Activated CD8-positive, alpha-beta T cell treated with anti-CD3 and anti-CD28 coated beads, Interleukin-2, amount 10 ng/mL, durations not matched to agents 7 days and 5 days (primary cell): ENCODE results near the gene CC2D2A. TPM values are rescaled to one million over a fixed set of nuclear protein-coding genes. Genes with fewer than 3 reads are reported as not detected.
A peak's percentile ranks its signal among the peaks of the same experiment; 100 is the strongest.

Experiments used
- ATAC-seq: fragments of 150-1000 bp; cut with Tn5 transposase; one replicate; pipeline ENCODE4 v1.10.0; 2021; ENCODE audit warnings: moderate library complexity
- CTCF ChIA-PET: fragments of 350-600 bp; sonication (Branson Sonifier 250); formaldehyde crosslinking; loops from one replicate; lab custom pipeline; 2021; ENCODE audit warnings: antibody characterized with exemption; lab: Charles Lee
- POLR2A ChIA-PET: fragments of 350-600 bp; sonication (Branson Sonifier 250); formaldehyde crosslinking; loops from one replicate; lab custom pipeline; 2021; ENCODE audit warnings: antibody characterized with exemption; lab: Charles Lee
- DNase-seq: peaks from one replicate; pipeline ENCODE4 v3.0.0-alpha.2; 2020
- H3K27ac Mint-ChIP-seq: one replicate; pipeline ENCODE4 v1.8.0; 2021; ENCODE audit warnings: mild to moderate bottlenecking, mixed read lengths
- H3K27me3 Mint-ChIP-seq: one replicate; pipeline ENCODE4 v1.8.0; 2021; ENCODE audit warnings: low read depth, mixed read lengths
- H3K36me3 Mint-ChIP-seq: one replicate; pipeline ENCODE4 v1.8.0; 2021; ENCODE audit warnings: low read depth, mixed read lengths
- H3K4me1 Mint-ChIP-seq: one replicate; pipeline ENCODE4 v1.8.0; 2021; ENCODE audit warnings: low read depth, mixed read lengths
- H3K4me3 Mint-ChIP-seq: one replicate; pipeline ENCODE4 v1.8.0; 2021; ENCODE audit warnings: mild to moderate bottlenecking, mixed read lengths
- H3K9me3 Mint-ChIP-seq: one replicate; pipeline ENCODE4 v1.8.0; 2022; ENCODE audit warnings: mixed read lengths; ENCODE audit not compliant: insufficient read depth
- total RNA-seq, 2 experiments: library from RNA; stranded (reverse); gene quantifications; one replicate each; pipeline ENCODE4 v1.2.3, GENCODE V29; 2021

The CC2D2A gene
- total RNA-seq, 2 experiments from 2014 or later, result not detected

DNA sequence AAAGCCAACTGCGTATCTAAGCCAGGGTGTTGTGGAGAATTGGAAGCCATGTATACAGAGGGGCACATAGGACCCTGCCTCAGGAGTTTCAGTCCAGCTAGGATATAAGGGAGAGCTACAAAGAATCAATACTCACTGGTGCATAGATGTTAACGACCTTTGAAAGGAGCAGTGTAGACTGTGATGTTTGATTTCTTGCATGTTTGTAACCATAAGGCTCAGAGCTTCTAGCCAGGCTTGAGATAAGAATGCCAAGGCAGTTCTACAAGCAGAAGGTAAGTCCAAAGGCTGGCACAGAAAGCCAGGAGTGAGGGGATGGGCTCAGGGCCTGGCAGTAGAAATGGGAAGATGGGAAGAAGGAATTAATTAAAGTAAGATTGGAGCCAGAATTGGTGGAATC is 75.7 kb downstream of the CC2D2A start:
- ChIA-PET POLR2A (no interaction called here), CTCF (interaction anchor here (1.4 to 1.6 kb wide), 2 partner anchors 30 to 104 kb away, joined by 4 read pairs; no protein-coding TSS in a partner anchor)
- H3K27ac Mint-ChIP-seq, result no peak overlapping the region
- peaks cover 3% of the 10 kb centered on the region for H3K36me3 Mint-ChIP-seq
- no peaks in the 10 kb centered on the region for H3K27me3 Mint-ChIP-seq
- H3K4me3 Mint-ChIP-seq, result no peak overlapping the region
- H3K9me3 Mint-ChIP-seq, result no peaks in the 10 kb centered on the region
- no peak for ATAC-seq
- no peak for DNase-seq
- peaks cover 14% of the 10 kb centered on the region for H3K4me1 Mint-ChIP-seq

DNA sequence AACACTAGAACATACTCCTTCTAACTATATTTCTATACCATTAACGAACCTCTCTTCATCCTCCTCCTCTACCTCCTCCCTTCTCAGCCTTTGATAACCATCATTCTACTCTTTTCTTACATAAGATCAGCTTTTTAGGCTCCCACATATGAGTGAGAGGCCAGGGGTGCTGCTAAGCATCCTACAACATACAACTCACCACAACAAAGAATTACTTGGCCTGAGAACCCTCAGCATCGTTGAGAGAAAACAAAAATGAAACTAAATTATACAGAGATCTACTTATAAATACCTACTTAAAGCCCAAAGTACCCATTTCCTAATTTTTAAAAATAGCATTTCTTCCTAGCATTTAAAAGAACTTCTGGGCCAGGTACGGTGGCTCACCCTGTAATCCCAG is 77.7 kb downstream of the CC2D2A start:
- ATAC-seq (peak; percentile 90), DNase-seq (peak; percentile 59)
- Mint-ChIP-seq H3K9me3 (no peaks in the 10 kb centered on the region), H3K36me3 (peaks cover 3% of the 10 kb centered on the region), H3K27me3 (no peaks in the 10 kb centered on the region), H3K4me1 (peaks cover 14% of the 10 kb centered on the region), H3K27ac (peak overlapping the region; percentile 0), H3K4me3 (peak overlapping the region; percentile 27)
- ChIA-PET POLR2A (no interaction called here), CTCF (no interaction called here)

DNA sequence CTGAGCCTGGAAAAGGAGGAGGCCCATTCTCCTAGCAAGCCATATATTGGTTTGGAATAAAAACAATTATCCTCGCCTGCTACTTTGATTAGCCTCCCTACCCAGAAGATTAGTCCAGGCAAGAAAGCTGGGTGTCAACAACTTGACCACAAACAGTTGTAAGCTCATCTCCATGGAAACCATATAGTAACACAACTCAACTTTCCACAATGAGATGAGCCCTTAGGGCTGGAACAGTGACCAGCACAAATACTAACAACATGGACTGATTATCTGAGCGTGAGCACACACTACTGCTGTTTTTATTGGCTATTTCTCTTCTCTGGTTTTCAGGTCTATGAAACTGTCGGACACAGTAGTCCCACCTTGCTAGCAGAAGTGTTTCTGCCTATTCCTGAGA is 80.8 kb downstream of the CC2D2A start:
- peaks cover 3% of the 10 kb centered on the region for H3K36me3 Mint-ChIP-seq
- DNase-seq (no peak), ATAC-seq (no peak)
- no peaks in the 10 kb centered on the region for H3K9me3 Mint-ChIP-seq
- H3K4me3 Mint-ChIP-seq, result no peak overlapping the region
- ChIA-PET POLR2A (no interaction called here), CTCF (interaction anchor here (1.5 kb wide), 1 partner anchor 332 kb away, joined by 3 read pairs; no protein-coding TSS in a partner anchor)
- peaks cover 22% of the 10 kb centered on the region for H3K4me1 Mint-ChIP-seq
- H3K27ac Mint-ChIP-seq, result no peak overlapping the region
- no peaks in the 10 kb centered on the region for H3K27me3 Mint-ChIP-seq

DNA sequence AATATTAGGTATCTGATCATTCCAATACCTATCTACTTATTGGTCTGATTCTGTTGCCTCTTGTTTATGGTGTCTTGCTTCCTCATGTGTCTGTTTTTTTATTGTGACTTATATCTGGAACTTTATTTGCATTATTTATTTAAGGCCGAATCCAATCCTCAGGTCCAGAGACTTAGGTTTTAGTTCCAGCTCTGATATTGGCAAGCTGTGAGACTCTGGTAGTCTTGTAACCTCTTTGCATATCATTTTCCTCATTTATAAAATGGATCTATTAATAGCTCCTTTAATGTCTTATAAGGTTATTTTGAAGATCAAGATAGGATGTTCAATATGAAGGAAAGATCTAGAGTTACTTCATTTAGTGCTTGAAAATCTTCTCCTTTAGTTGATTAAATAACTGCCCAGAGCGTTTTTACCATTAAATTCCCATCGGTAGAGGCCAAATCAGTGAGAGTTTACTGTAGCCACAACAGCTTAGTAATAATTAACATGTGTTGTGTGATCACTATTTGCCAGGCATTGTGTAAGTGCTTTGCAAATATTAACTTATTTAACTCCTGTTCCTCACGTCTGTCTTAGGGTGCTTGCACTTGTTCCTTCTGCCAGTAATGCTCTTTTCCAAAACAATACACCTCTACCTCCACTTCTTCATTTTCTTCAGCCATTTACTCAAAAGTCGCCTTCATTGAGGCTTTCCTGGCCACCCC is 82.2 kb downstream of the CC2D2A start:
- no peaks in the 10 kb centered on the region for H3K9me3 Mint-ChIP-seq
- H3K4me1 Mint-ChIP-seq, result peaks cover 17% of the 10 kb centered on the region
- H3K36me3 Mint-ChIP-seq, result no peaks in the 10 kb centered on the region
- ATAC-seq, result no peak
- no peaks in the 10 kb centered on the region for H3K27me3 Mint-ChIP-seq
- ChIA-PET CTCF (no interaction called here), POLR2A (no interaction called here)
- no peak for DNase-seq
- no peak overlapping the region for H3K27ac Mint-ChIP-seq
- H3K4me3 Mint-ChIP-seq, result no peak overlapping the region

DNA sequence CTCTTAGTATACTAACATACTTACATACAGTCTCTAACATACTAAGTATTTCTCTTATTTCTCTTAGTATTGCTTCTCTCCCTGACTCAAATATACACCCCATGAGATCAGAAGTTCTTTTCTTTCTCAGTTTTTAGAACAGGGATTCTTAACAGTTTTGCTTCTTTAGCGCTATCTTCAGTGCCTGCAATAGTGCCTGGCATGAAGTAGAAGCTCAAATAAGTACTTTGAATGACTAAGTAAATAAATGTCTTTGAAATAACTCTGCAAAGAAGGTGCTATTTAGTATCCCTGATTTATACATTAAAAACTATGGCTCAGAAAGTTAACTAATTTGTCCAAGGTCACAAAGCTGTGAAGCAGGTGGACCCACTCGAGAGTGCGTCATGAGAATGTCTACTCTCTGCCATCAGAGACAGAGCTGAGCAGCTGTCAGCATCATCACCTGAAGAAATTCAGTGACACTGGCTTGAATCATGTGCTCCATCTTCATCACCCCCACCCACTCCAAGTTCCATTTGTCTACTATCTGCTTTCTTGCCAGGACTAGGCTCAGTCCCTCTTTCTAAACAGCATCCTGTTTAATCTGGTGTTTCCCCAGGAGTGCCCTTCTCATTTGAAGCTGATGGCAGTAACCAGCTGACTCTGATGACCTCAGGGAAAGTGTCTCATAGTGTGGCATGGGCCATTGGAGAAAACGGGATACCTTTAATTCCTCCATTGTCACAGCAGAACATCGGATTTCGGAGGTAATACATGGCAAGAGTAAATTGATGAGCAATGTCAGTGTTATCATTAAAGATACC is 83.1 kb downstream of the CC2D2A start:
- CTCF ChIA-PET, result no interaction called here
- Mint-ChIP-seq H3K27ac (no peak overlapping the region), H3K36me3 (no peaks in the 10 kb centered on the region), H3K27me3 (no peaks in the 10 kb centered on the region), H3K4me1 (peaks cover 12% of the 10 kb centered on the region), H3K9me3 (no peaks in the 10 kb centered on the region), H3K4me3 (no peak overlapping the region)
- POLR2A ChIA-PET, result no interaction called here
- ATAC-seq (no peak), DNase-seq (no peak)

DNA sequence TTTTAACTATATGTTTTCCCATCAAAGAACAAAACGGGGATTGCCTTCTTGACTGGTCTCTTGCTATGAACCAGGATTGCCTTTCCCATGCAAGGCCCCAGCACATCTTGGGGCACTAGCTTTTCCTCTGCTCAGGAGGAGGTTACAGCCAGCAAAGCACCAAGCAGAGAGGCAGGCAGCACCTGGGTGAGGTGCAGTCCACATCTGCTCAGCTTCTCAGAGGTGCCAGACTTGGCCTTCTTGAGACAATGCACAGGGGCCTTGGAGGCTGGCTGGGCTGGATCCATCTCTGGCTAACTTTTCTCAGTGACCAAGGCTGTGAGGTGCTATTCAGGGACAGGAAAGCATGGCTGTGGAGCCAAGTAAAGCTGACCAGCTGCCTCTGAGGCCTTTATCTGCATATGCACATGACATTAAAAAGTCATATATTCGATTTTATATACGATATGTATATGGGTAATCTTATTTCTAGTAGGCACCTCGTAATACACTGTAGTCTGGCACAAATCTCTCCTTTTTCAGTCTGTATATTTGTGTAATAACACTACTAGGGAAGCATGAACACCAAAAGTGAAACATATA is 86.9 kb downstream of the CC2D2A start:
- Mint-ChIP-seq H3K36me3 (no peaks in the 10 kb centered on the region), H3K4me3 (no peak overlapping the region)

DNA sequence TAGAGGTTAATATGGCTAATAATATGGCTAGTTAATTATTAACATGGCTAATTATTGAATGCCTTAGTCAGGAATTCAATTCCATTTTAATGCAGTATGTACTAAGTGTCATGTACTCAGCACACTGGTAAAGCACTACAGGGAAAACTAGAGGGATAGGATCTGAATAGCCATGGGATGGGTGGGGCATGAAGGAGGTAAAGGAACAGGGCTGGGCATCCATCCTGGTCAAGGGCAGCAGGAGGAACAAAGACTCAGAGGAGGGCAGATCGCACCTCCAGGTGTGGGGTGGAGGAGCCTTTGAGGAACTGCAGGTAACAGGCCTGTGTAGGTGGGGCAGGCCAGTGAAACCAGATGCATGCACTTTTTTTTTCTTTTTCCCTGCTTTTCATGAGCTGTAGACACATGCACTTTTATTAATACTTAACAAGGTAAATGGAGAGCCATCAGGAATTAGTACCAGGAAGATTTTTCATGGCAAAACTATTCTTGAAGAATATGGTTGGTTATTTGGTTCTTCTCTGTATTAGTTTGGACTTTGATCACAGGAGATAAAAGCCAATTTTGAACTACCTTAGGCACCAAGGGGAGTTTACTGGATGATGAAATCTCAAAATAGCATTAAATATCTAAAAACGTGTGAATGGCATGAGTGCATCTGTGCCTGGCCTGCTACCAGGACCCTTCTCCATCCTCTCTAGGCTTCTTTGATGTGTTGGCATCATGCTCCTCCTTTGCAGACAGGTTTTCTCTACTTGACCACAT is 88.3 kb downstream of the CC2D2A start:
- ChIA-PET POLR2A (no interaction called here), CTCF (no interaction called here)
- ATAC-seq (no peak), DNase-seq (no peak)
- Mint-ChIP-seq H3K27ac (no peak overlapping the region), H3K36me3 (no peaks in the 10 kb centered on the region), H3K9me3 (no peaks in the 10 kb centered on the region), H3K4me3 (no peak overlapping the region), H3K27me3 (no peaks in the 10 kb centered on the region), H3K4me1 (peaks cover 8% of the 10 kb centered on the region)

More for the DNA sequence above, 86.9 kb downstream of the CC2D2A start:
- ChIA-PET POLR2A (no interaction called here), CTCF (no interaction called here)
- Mint-ChIP-seq H3K27me3 (no peaks in the 10 kb centered on the region), H3K9me3 (no peaks in the 10 kb centered on the region), H3K27ac (no peak overlapping the region), H3K4me1 (peaks cover 8% of the 10 kb centered on the region)
- ATAC-seq, result no peak
- no peak for DNase-seq

DNA sequence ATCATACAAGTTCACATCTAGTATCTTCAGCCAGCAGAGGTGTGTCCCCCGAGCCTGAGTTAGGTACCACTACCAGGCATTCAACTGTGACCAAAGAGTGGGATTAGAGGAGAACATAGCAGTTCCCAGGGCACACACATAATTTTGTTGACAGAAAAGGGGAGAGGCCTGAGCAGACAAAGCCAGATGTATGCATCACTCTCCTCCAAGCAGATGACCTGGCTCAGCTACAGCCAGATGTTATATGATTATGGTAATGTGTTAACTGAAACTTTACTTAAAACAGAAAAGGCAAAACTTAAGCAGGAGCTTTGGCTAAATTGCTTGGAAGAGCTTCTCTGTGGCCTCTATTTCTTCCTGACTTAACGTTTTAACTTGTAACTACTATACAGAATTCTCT is 88.9 kb downstream of the CC2D2A start:
- Mint-ChIP-seq H3K27ac (no peak overlapping the region), H3K27me3 (no peaks in the 10 kb centered on the region), H3K36me3 (no peaks in the 10 kb centered on the region), H3K9me3 (no peaks in the 10 kb centered on the region), H3K4me1 (peaks cover 7% of the 10 kb centered on the region), H3K4me3 (no peak overlapping the region)
- no peak for DNase-seq
- ChIA-PET POLR2A (no interaction called here), CTCF (no interaction called here)
- ATAC-seq, result no peak

DNA sequence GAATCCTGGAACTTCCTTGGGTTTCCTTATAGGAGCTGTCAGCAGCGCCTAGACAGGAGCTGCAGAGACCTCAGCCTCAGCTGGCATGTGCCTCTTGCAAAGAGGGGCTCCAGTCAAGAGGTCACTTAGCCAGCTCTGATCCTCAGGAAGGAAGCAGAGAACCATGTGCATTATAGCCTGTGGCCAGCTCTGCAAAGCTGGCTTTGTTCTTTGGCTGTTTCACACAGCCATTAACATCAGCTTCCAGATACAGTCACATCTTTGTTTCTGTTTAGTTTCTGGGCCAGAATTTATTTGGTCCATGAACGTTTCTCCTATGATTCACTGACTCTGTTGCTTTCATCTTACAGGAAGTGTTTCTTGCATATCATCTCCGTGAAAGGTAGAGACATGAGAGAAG is 92.4 kb downstream of the CC2D2A start:
- no peak overlapping the region for H3K27ac Mint-ChIP-seq
- H3K4me3 Mint-ChIP-seq, result no peak overlapping the region
- H3K9me3 Mint-ChIP-seq, result no peaks in the 10 kb centered on the region
- no peaks in the 10 kb centered on the region for H3K36me3 Mint-ChIP-seq
- POLR2A ChIA-PET, result no interaction called here
- ATAC-seq (no peak), DNase-seq (no peak)
- CTCF ChIA-PET, result no interaction called here
- H3K27me3 Mint-ChIP-seq, result no peaks in the 10 kb centered on the region
- H3K4me1 Mint-ChIP-seq, result no peaks in the 10 kb centered on the region

DNA sequence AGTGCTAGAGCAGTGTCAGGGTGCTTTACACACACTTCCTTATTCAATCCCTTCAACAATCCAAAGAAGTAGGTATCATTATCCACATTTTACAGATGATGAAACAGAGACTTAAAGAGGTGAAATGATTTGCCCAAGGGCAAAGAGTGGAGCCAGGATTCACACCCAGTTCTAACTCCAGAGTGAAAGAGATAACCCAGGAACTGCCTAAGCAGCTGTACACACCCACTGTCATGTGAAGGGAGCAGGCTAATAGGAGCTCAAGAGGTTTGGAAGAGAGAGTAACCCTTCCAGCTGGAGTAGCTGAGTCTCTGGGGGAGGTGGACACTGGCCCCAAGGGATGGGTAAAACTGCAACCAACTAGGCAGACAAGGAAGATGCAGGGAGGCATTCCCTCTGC is 92.9 kb downstream of the CC2D2A start:
- no peaks in the 10 kb centered on the region for H3K27me3 Mint-ChIP-seq
- no peaks in the 10 kb centered on the region for H3K36me3 Mint-ChIP-seq
- no peak overlapping the region for H3K27ac Mint-ChIP-seq
- ATAC-seq (no peak), DNase-seq (no peak)
- CTCF ChIA-PET, result no interaction called here
- H3K9me3 Mint-ChIP-seq, result no peaks in the 10 kb centered on the region
- no peak overlapping the region for H3K4me3 Mint-ChIP-seq
- POLR2A ChIA-PET, result no interaction called here
- no peaks in the 10 kb centered on the region for H3K4me1 Mint-ChIP-seq

DNA sequence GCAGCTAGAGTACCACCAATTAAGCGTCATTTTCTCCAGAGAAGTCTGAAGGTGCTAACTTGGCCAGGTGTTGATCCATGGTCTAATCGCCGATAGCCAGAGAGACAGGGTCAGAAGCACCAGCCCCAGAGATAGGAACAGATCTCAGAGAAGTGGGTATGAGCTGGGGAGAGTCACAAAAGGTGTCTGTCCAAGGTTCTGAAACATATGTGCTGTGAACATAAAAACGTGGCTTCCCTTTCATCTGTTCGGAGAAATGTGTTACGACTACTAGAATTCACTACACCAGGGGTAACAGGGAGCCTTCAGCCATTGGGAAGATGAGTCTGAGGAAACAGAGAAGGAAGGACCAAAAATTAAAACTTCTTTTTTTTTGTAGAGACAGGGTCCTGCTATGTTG is 94.2 kb downstream of the CC2D2A start:
- ATAC-seq (no peak), DNase-seq (no peak)
- no peaks in the 10 kb centered on the region for H3K4me1 Mint-ChIP-seq
- H3K9me3 Mint-ChIP-seq, result no peaks in the 10 kb centered on the region
- CTCF ChIA-PET, result interaction anchor here (1.1 kb wide), 1 partner anchor 86 kb away, joined by 3 read pairs; no protein-coding TSS in a partner anchor
- no peaks in the 10 kb centered on the region for H3K36me3 Mint-ChIP-seq
- no peak overlapping the region for H3K27ac Mint-ChIP-seq
- no peaks in the 10 kb centered on the region for H3K27me3 Mint-ChIP-seq
- POLR2A ChIA-PET, result no interaction called here
- no peak overlapping the region for H3K4me3 Mint-ChIP-seq
